GM12878 (cell line): Measurements from ENCODE around the gene SCLT1. TPM values are rescaled to one million over a fixed set of nuclear protein-coding genes. Genes with fewer than 3 reads are reported as not detected.
A peak's percentile ranks its signal among the peaks of the same experiment; 100 is the strongest.

Source experiments
- BACH1 ChIP-seq: fragments of 450-650 bp; IDR thresholded peaks from 2 replicates; pipeline ENCODE4 v1.6.1; 2017; ENCODE audit warnings: mild to moderate bottlenecking, borderline replicate concordance
- CREM ChIP-seq: IDR thresholded peaks from 2 replicates; pipeline ENCODE4 v1.6.1; 2014; ENCODE audit warnings: antibody characterized with exemption, low read depth
- HDAC2 ChIP-seq: fragments of 200-600 bp; sonication (generic); IDR thresholded peaks from 2 replicates; pipeline ENCODE4 v1.6.1; 2017
- IRF4 ChIP-seq: IDR thresholded peaks from 2 replicates; pipeline ENCODE4 v1.6.1; 2011; ENCODE audit warnings: low read depth, low read length
- LARP7 ChIP-seq: fragments of 450-650 bp; IDR thresholded peaks from 2 replicates; pipeline ENCODE4 v1.6.1; 2017; ENCODE audit warnings: mild to moderate bottlenecking
- MEF2A ChIP-seq: IDR thresholded peaks from 2 replicates; pipeline ENCODE4 v1.6.1; 2011; ENCODE audit warnings: low read depth, mild to moderate bottlenecking, low read length, moderate library complexity; ENCODE audit not compliant: insufficient read depth
- MTA2 ChIP-seq: fragments of 450-650 bp; IDR thresholded peaks from 2 replicates; pipeline ENCODE4 v1.6.1; 2016; ENCODE audit warnings: low read depth, mild to moderate bottlenecking, moderate library complexity
- NFIC ChIP-seq: IDR thresholded peaks from 2 replicates; pipeline ENCODE4 v1.6.1; 2012; ENCODE audit warnings: low read depth, mild to moderate bottlenecking, inconsistent platforms, low read length, moderate library complexity
- NR2C1 ChIP-seq: fragments of 450-650 bp; IDR thresholded peaks from 2 replicates; pipeline ENCODE4 v1.6.1; 2017; ENCODE audit warnings: antibody characterized with exemption, mild to moderate bottlenecking, moderate library complexity
- RBBP5 ChIP-seq: fragments of 200-600 bp; sonication (generic); conservative IDR thresholded peaks from 2 replicates; pipeline ENCODE4 v1.6.1; 2016
- SIX5 ChIP-seq: IDR thresholded peaks from 2 replicates; pipeline ENCODE4 v1.6.1; 2011; ENCODE audit warnings: mild to moderate bottlenecking, low read depth, low read length, moderate library complexity; ENCODE audit not compliant: severe bottlenecking
- SMAD1 ChIP-seq: fragments of 450-650 bp; IDR thresholded peaks from 2 replicates; pipeline ENCODE4 v1.6.1; 2018; ENCODE audit warnings: mild to moderate bottlenecking, low read depth; ENCODE audit not compliant: partially characterized antibody
- SMC3 ChIP-seq: IDR thresholded peaks from 2 replicates; pipeline ENCODE4 v1.6.1; 2011; ENCODE audit warnings: low read length, improper control_type of control experiment, borderline replicate concordance
- TCF12 ChIP-seq: IDR thresholded peaks from 2 replicates; pipeline ENCODE4 v1.6.1; 2011; ENCODE audit warnings: low read depth, mild to moderate bottlenecking, low read length
- ZZZ3 ChIP-seq: IDR thresholded peaks from 2 replicates; pipeline ENCODE4 v1.6.1; 2011; ENCODE audit warnings: low read depth; ENCODE audit not compliant: control insufficient read depth, insufficient read length
- polyA plus RNA-seq, 11 experiments: library from polyadenylated mRNA; depleted of rRNA in 4 of 11; unstranded in 6 of 11; stranded (reverse) in 5 of 11; fragments of >200 nt; fragmentation: Nextera tagmentation in 4 of 11; fragmentation: Illumina TruSeq in 1 of 11; extraction: Ambion mirVana in 4 of 11; extraction: Trizol in 1 of 11; gene quantifications; 1 replicate in 1 of 11; 2 replicates in 10 of 11; pipeline versions ENCODE4 v1.2.1 to v1.2.3, GENCODE V29; 2011 to 2016; ENCODE audit warnings: inconsistent platforms in 2 of 11, missing spikeins in 2 of 11, low read depth in 1 of 11
- total RNA-seq, 4 experiments: library from RNA; depleted of rRNA in 3 of 4; stranded (reverse); fragments of >200 nt in 3 of 4; fragmentation: Illumina TruSeq in 1 of 4; extraction: Trizol in 1 of 4; gene quantifications; 2 replicates each; pipeline versions ENCODE4 v1.2.1 to v1.2.3, GENCODE V29; 2013 to 2021
- TF ChIP-seq, protein P1 (sequence below): IDR thresholded peaks from 2 replicates; pipeline ENCODE4 v1.6.1; 2011; ENCODE audit warnings: low read depth, low read length, improper control_type of control experiment, borderline replicate concordance
- TF ChIP-seq, protein P2 (sequence below): fragments of 450-650 bp; IDR thresholded peaks from 2 replicates; pipeline ENCODE4 v1.6.1; 2018; ENCODE audit warnings: borderline replicate concordance, mild to moderate bottlenecking; ENCODE audit not compliant: partially characterized antibody
- TF ChIP-seq, protein P3 (sequence below): fragments of 450-650 bp; IDR thresholded peaks from 2 replicates; pipeline ENCODE4 v1.6.1; 2016; ENCODE audit warnings: mild to moderate bottlenecking
- TF ChIP-seq, protein P4 (sequence below): fragments of 450-650 bp; IDR thresholded peaks from 2 replicates; pipeline ENCODE4 v1.6.1; 2017; ENCODE audit warnings: mild to moderate bottlenecking, low read depth, inconsistent platforms; ENCODE audit not compliant: poor library complexity, severe bottlenecking
- TF ChIP-seq, protein P5 (sequence below): fragments of 450-650 bp; IDR thresholded peaks from 2 replicates; pipeline ENCODE4 v1.6.1; 2017; ENCODE audit warnings: borderline replicate concordance
- TF ChIP-seq, protein P6 (sequence below): IDR thresholded peaks from 2 replicates; pipeline ENCODE4 v1.6.1; 2012; ENCODE audit warnings: low read depth, low read length, improper control_type of control experiment

Gene SCLT1
- total and polyA plus RNA-seq, 10 of the 15 experiments (the other 5 are each of a cell fraction or from before 2014, with no cell fraction given): 7.8 to 31.4 (median 19.6) TPM

DNA sequence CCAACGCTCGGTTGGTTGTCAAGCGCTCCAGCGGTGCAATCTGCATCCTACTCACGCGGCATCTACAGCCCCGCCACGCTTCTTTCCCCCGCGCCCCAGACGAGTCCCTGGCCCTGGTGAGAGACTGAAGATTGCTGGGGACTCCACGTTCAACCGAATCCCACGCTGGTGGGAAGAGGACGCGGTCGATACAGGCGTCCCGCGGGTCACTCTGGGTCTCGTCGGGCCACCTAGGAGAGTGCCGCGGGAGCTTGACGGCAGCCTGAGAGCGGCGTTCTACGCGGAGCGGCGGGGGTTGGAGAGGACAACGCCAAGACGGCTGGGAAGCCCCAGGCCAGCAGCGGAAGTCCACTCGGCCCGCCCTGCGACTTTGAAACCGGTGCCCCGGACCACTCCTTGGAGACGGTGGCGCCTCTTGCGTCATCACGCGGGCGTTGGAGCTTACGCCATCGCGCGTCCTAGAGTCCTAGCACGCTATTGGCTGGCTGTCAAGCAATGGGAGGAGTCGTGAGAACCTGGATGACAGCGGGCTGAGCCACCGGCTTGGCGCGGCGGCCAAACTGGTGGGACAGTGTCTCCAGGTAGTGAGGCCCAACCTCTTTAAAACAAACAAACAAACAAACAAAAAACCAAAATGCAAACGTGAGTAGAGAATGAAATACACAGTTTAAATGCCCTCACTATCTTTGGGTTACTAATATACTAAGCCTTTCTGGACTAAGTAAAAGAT is at the start of gene SCLT1 (continued):
- TF ChIP-seq TCF12 (no peak), LARP7 (no peak; the same call in 1 of the 2 replicates), NR2C1 (no peak), SMC3 (no peak), HDAC2 (no peak), RBBP5 (no peak), CREM (peak; percentile 96), IRF4 (0 out of 2 replicates have a peak, but pooled peaks have one; percentile 6), ZZZ3 (no peak), BACH1 (peak; percentile 69; the same call in 1 of the 2 replicates), SIX5 (no peak), MEF2A (no peak), SMAD1 (peak; percentile 54), MTA2 (no peak), NFIC (no peak)
- TF ChIP-seq, protein P1, sequence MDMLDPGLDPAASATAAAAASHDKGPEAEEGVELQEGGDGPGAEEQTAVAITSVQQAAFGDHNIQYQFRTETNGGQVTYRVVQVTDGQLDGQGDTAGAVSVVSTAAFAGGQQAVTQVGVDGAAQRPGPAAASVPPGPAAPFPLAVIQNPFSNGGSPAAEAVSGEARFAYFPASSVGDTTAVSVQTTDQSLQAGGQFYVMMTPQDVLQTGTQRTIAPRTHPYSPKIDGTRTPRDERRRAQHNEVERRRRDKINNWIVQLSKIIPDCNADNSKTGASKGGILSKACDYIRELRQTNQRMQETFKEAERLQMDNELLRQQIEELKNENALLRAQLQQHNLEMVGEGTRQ: no peak
- TF ChIP-seq, protein P2, sequence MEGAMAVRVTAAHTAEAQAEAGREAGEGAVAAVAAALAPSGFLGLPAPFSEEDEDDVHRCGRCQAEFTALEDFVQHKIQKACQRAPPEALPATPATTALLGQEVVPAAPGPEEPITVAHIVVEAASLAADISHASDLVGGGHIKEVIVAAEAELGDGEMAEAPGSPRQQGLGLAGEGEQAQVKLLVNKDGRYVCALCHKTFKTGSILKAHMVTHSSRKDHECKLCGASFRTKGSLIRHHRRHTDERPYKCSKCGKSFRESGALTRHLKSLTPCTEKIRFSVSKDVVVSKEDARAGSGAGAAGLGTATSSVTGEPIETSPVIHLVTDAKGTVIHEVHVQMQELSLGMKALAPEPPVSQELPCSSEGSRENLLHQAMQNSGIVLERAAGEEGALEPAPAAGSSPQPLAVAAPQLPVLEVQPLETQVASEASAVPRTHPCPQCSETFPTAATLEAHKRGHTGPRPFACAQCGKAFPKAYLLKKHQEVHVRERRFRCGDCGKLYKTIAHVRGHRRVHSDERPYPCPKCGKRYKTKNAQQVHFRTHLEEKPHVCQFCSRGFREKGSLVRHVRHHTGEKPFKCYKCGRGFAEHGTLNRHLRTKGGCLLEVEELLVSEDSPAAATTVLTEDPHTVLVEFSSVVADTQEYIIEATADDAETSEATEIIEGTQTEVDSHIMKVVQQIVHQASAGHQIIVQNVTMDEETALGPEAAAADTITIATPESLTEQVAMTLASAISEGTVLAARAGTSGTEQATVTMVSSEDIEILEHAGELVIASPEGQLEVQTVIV: peak; percentile 22
- TF ChIP-seq, protein P3, sequence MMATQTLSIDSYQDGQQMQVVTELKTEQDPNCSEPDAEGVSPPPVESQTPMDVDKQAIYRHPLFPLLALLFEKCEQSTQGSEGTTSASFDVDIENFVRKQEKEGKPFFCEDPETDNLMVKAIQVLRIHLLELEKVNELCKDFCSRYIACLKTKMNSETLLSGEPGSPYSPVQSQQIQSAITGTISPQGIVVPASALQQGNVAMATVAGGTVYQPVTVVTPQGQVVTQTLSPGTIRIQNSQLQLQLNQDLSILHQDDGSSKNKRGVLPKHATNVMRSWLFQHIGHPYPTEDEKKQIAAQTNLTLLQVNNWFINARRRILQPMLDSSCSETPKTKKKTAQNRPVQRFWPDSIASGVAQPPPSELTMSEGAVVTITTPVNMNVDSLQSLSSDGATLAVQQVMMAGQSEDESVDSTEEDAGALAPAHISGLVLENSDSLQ: peak; percentile 91
- TF ChIP-seq, protein P4, sequence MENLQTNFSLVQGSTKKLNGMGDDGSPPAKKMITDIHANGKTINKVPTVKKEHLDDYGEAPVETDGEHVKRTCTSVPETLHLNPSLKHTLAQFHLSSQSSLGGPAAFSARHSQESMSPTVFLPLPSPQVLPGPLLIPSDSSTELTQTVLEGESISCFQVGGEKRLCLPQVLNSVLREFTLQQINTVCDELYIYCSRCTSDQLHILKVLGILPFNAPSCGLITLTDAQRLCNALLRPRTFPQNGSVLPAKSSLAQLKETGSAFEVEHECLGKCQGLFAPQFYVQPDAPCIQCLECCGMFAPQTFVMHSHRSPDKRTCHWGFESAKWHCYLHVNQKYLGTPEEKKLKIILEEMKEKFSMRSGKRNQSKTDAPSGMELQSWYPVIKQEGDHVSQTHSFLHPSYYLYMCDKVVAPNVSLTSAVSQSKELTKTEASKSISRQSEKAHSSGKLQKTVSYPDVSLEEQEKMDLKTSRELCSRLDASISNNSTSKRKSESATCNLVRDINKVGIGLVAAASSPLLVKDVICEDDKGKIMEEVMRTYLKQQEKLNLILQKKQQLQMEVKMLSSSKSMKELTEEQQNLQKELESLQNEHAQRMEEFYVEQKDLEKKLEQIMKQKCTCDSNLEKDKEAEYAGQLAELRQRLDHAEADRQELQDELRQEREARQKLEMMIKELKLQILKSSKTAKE: no peak
- TF ChIP-seq, protein P5, sequence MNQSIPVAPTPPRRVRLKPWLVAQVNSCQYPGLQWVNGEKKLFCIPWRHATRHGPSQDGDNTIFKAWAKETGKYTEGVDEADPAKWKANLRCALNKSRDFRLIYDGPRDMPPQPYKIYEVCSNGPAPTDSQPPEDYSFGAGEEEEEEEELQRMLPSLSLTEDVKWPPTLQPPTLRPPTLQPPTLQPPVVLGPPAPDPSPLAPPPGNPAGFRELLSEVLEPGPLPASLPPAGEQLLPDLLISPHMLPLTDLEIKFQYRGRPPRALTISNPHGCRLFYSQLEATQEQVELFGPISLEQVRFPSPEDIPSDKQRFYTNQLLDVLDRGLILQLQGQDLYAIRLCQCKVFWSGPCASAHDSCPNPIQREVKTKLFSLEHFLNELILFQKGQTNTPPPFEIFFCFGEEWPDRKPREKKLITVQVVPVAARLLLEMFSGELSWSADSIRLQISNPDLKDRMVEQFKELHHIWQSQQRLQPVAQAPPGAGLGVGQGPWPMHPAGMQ: no peak
- TF ChIP-seq, protein P6, sequence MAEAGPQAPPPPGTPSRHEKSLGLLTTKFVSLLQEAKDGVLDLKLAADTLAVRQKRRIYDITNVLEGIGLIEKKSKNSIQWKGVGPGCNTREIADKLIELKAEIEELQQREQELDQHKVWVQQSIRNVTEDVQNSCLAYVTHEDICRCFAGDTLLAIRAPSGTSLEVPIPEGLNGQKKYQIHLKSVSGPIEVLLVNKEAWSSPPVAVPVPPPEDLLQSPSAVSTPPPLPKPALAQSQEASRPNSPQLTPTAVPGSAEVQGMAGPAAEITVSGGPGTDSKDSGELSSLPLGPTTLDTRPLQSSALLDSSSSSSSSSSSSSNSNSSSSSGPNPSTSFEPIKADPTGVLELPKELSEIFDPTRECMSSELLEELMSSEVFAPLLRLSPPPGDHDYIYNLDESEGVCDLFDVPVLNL: peak; percentile 90
